Measurements from ENCODE around the gene PPAN. TPM values are rescaled to one million over a fixed set of nuclear protein-coding genes. Genes with fewer than 3 reads are reported as not detected.

PPAN gene
- total and polyA plus RNA-seq, 2 donors: 31.5 to 54.9 TPM

GRCh38 chr19:10141479-10141878 is 35.3 kb downstream of the PPAN start:
- H3K27ac ChIP-seq (ENCODE audit: low read depth in 1 of 2, low read length in 1 of 2): no peak overlapping the region
- peaks cover 0 to 10% of the 10 kb centered on the region in 2 donors for H3K4me1 ChIP-seq (ENCODE audit: control insufficient read depth in 2 of 2, insufficient read depth in 2 of 2, low read length in 2 of 2)
- H3K9me3 ChIP-seq (ENCODE audit: control insufficient read depth in 2 of 2, insufficient read depth in 1 of 2, low read length in 1 of 2): no peaks in the 10 kb centered on the region
- H3K4me3 ChIP-seq (ENCODE audit: low read length in 2 of 2): no peak overlapping the region
- no peak for DNase-seq (ENCODE audit: low read depth in 6 of 9, low spot score in 9 of 9)
- H3K36me3 ChIP-seq (ENCODE audit: control insufficient read depth in 2 of 2, insufficient read depth in 2 of 2, low read length in 1 of 2): peaks cover 95 to 98% of the 10 kb centered on the region in 2 donors
- WGBS: 98% methylated on average over 13 of the region's 13 CpGs
- no peaks in the 10 kb centered on the region for H3K27me3 ChIP-seq (ENCODE audit: control insufficient read depth in 2 of 2, insufficient read depth in 1 of 2, low read length in 1 of 2)

DNA sequence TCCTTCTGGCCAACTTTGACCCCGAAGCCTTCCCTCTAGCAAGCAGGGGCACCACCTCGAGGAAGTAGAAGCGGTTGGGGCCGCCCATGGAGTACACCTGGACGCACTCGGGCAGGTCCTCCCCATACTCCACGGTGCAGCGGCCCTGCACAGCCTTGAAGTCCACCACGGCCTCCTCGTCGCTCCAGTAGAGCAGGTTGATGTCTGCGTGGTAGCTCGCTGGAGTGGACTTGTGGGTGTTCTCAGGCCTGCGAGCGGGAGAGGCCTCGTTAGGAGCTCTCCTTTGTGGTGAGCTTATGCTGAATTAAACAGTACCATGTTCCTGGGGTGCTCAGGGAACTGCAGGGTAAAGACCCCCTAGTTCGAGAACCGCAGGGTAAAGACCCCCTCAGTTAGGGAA is 35.8 kb downstream of the PPAN start:
- no peak for DNase-seq (ENCODE audit: low read depth in 6 of 9, low spot score in 9 of 9)
- no peaks in the 10 kb centered on the region for H3K27me3 ChIP-seq (ENCODE audit: control insufficient read depth in 2 of 2, insufficient read depth in 1 of 2, low read length in 1 of 2)
- peaks cover 0 to 10% of the 10 kb centered on the region in 2 donors for H3K4me1 ChIP-seq (ENCODE audit: control insufficient read depth in 2 of 2, insufficient read depth in 2 of 2, low read length in 2 of 2)
- no peak overlapping the region for H3K27ac ChIP-seq (ENCODE audit: low read depth in 1 of 2, low read length in 1 of 2)
- H3K4me3 ChIP-seq (ENCODE audit: low read length in 2 of 2): no peak overlapping the region
- H3K36me3 ChIP-seq (ENCODE audit: control insufficient read depth in 2 of 2, insufficient read depth in 2 of 2, low read length in 1 of 2): peaks cover 95 to 98% of the 10 kb centered on the region in 2 donors
- 98% methylated on average over 18 of the region's 18 CpGs for WGBS
- no peaks in the 10 kb centered on the region for H3K9me3 ChIP-seq (ENCODE audit: control insufficient read depth in 2 of 2, insufficient read depth in 1 of 2, low read length in 1 of 2)

DNA sequence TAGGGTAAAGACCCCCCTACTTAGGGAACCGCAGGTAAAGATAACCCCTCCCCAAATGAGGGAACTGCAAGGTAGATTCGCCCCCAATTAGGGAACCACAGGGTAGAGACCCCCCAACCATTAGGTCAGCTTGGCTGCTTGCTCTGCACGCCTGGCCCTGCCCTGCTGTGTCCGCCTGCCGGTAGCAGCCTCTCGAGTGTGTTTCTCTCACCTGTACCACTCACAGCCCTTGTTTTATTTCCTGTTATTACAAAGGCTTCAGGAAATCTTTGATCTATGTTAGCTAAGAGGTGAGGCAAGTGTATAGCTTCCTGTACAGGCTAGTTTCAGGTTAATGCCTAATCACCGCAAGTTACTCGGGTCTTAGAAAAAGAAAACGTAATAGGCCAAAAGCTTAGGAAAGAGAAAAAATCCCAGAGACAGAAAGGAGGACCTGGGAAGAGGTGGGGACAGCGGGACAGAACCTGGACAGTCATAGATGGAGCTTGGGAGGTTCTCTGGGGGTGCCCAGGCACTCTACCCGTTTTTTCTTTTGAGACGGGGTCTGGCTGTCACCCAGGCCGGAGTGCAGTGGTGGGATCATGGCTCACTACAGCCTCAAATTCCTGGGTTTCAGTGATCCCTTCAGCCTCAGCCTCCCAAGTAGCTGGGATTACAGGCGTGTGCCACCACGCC is 36.7 kb downstream of the PPAN start:
- 88% methylated on average over 15 of the region's 15 CpGs for WGBS

GRCh38 chr19:10143681-10144080 is 37.5 kb downstream of the PPAN start:
- H3K27ac ChIP-seq (ENCODE audit: low read depth in 1 of 2, low read length in 1 of 2): no peak overlapping the region
- no peak for DNase-seq (ENCODE audit: low read depth in 6 of 9, low spot score in 9 of 9)
- H3K36me3 ChIP-seq (ENCODE audit: control insufficient read depth in 2 of 2, insufficient read depth in 2 of 2, low read length in 1 of 2): peaks cover 90 to 93% of the 10 kb centered on the region in 2 donors
- no peak overlapping the region for H3K4me3 ChIP-seq (ENCODE audit: low read length in 2 of 2)
- H3K27me3 ChIP-seq (ENCODE audit: control insufficient read depth in 2 of 2, insufficient read depth in 1 of 2, low read length in 1 of 2): no peaks in the 10 kb centered on the region
- no peaks in the 10 kb centered on the region for H3K9me3 ChIP-seq (ENCODE audit: control insufficient read depth in 2 of 2, insufficient read depth in 1 of 2, low read length in 1 of 2)
- WGBS: 96% methylated on average over 11 of the region's 11 CpGs
- H3K4me1 ChIP-seq (ENCODE audit: control insufficient read depth in 2 of 2, insufficient read depth in 2 of 2, low read length in 2 of 2): peaks cover 0 to 10% of the 10 kb centered on the region in 2 donors

More for the DNA sequence above, 36.7 kb downstream of the PPAN start:
- Histone ChIP-seq H3K27me3 (ENCODE audit: control insufficient read depth in 2 of 2, insufficient read depth in 1 of 2, low read length in 1 of 2) (no peaks in the 10 kb centered on the region), H3K27ac (ENCODE audit: low read depth in 1 of 2, low read length in 1 of 2) (peak overlapping the region; percentile 66 to 68), H3K4me1 (ENCODE audit: control insufficient read depth in 2 of 2, insufficient read depth in 2 of 2, low read length in 2 of 2) (peaks cover 0 to 10% of the 10 kb centered on the region in 2 donors), H3K4me3 (ENCODE audit: low read length in 2 of 2) (no peak overlapping the region), H3K36me3 (ENCODE audit: control insufficient read depth in 2 of 2, insufficient read depth in 2 of 2, low read length in 1 of 2) (peaks cover 95 to 97% of the 10 kb centered on the region in 2 donors), H3K9me3 (ENCODE audit: control insufficient read depth in 2 of 2, insufficient read depth in 1 of 2, low read length in 1 of 2) (no peaks in the 10 kb centered on the region)
- DNase-seq (ENCODE audit: low read depth in 6 of 9, low spot score in 9 of 9): peak in 3 of 9 donors; percentile 4 to 58 (median 16)

DNA sequence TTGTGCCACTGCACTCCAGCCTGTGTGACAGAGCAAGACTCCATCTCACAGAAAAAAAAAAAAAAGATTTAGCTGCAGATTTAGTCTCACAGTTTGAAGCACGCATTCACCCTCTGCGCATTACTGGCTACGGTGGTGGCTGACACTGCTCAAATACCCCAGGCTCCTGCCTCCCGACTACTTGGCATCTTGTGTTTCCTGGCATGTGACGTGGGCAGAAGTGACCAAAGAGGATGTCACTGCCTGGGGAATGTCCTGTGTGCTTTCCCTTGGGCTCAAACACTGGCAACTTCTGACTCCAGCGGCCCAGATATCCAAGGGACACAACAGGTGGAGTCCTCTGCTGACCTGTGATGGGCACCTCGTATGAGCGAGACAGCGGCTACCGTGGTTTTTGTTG is 38.2 kb downstream of the PPAN start:
- H3K36me3 ChIP-seq (ENCODE audit: control insufficient read depth in 2 of 2, insufficient read depth in 2 of 2, low read length in 1 of 2): peaks cover 88 to 93% of the 10 kb centered on the region in 2 donors
- H3K4me3 ChIP-seq (ENCODE audit: low read length in 2 of 2): no peak overlapping the region
- H3K9me3 ChIP-seq (ENCODE audit: control insufficient read depth in 2 of 2, insufficient read depth in 1 of 2, low read length in 1 of 2): no peaks in the 10 kb centered on the region
- 96% methylated on average over 10 of the region's 10 CpGs for WGBS
- no peaks in the 10 kb centered on the region for H3K27me3 ChIP-seq (ENCODE audit: control insufficient read depth in 2 of 2, insufficient read depth in 1 of 2, low read length in 1 of 2)
- peaks cover 0 to 10% of the 10 kb centered on the region in 2 donors for H3K4me1 ChIP-seq (ENCODE audit: control insufficient read depth in 2 of 2, insufficient read depth in 2 of 2, low read length in 2 of 2)
- no peak for DNase-seq (ENCODE audit: low read depth in 6 of 9, low spot score in 9 of 9)
- H3K27ac ChIP-seq (ENCODE audit: low read depth in 1 of 2, low read length in 1 of 2): no peak overlapping the region

DNA sequence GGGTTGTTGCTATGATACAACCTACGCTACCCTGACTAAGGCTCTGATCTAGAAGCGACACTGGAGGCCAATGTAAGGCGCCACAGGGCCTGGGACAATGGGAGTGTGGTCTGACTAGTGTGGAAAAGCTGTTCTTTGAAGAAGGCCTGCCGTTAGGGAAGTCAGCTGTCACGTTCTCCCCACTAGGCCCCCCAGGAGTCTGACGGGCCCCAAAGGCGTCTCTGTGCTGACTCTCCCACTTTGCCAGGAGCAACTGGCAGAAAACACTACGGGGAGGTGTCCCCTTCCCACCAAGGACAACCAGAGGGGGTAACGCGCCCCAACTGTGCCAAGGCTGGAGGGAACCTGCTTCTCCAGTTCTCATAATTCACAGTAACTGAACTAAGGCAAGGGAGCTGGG is 38.9 kb downstream of the PPAN start:
- no peak for DNase-seq (ENCODE audit: low read depth in 6 of 9, low spot score in 9 of 9)
- 97% methylated on average over 10 of the region's 10 CpGs for WGBS

DNA sequence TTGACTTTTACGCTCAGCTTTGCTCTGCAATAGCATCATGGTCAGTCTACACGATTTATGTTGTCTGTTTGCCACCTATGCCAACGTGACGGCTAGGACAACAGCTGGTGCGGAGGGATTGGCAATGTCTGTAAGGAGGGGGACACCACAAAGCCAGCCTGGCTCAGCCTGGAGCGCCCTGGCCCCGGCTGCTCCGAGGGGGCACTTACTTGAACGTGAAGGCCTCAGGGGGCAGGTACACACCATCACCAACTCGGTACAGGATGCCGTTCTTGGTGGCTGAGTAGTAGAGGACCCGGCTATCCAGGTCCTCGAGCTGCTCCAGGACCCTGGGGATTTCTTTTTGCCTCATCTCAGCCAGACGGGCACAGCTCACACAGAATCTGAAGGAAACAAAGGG is 40.0 kb downstream of the PPAN start:
- peaks cover 92 to 95% of the 10 kb centered on the region in 2 donors for H3K36me3 ChIP-seq (ENCODE audit: control insufficient read depth in 2 of 2, insufficient read depth in 2 of 2, low read length in 1 of 2)
- 98% methylated on average over 14 of the region's 14 CpGs for WGBS
- no peak for DNase-seq (ENCODE audit: low read depth in 6 of 9, low spot score in 9 of 9)
- no peaks in the 10 kb centered on the region for H3K9me3 ChIP-seq (ENCODE audit: control insufficient read depth in 2 of 2, insufficient read depth in 1 of 2, low read length in 1 of 2)
- no peak overlapping the region for H3K4me3 ChIP-seq (ENCODE audit: low read length in 2 of 2)
- peaks cover 0 to 10% of the 10 kb centered on the region in 2 donors for H3K4me1 ChIP-seq (ENCODE audit: control insufficient read depth in 2 of 2, insufficient read depth in 2 of 2, low read length in 2 of 2)
- no peaks in the 10 kb centered on the region for H3K27me3 ChIP-seq (ENCODE audit: control insufficient read depth in 2 of 2, insufficient read depth in 1 of 2, low read length in 1 of 2)
- no peak overlapping the region for H3K27ac ChIP-seq (ENCODE audit: low read depth in 1 of 2, low read length in 1 of 2)

More for the DNA sequence above, 38.9 kb downstream of the PPAN start:
- Histone ChIP-seq H3K4me3 (ENCODE audit: low read length in 2 of 2) (no peak overlapping the region), H3K36me3 (ENCODE audit: control insufficient read depth in 2 of 2, insufficient read depth in 2 of 2, low read length in 1 of 2) (peaks cover 88 to 93% of the 10 kb centered on the region in 2 donors), H3K9me3 (ENCODE audit: control insufficient read depth in 2 of 2, insufficient read depth in 1 of 2, low read length in 1 of 2) (no peaks in the 10 kb centered on the region), H3K27me3 (ENCODE audit: control insufficient read depth in 2 of 2, insufficient read depth in 1 of 2, low read length in 1 of 2) (no peaks in the 10 kb centered on the region), H3K27ac (ENCODE audit: low read depth in 1 of 2, low read length in 1 of 2) (no peak overlapping the region), H3K4me1 (ENCODE audit: control insufficient read depth in 2 of 2, insufficient read depth in 2 of 2, low read length in 2 of 2) (peaks cover 0 to 10% of the 10 kb centered on the region in 2 donors)

DNA sequence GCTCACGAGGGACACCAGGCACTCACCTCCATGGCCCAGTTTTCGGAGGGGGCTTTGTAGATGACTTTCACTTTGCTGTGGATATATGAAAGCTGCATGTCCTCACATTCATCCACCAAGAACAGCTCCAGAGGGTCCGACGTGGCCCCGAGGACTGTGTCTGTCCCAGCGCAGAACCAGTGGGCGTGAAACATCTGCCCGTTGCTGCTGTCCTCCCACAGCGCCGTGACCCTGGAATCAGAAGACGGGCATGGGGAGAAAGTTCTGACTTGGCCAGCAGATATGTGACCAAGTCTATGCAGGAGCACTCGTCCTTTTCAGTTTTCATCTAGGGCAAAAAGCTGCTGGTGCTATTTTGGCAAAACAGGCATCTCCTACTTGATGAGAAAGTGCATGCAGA is 43.3 kb downstream of the PPAN start:
- Histone ChIP-seq H3K36me3 (ENCODE audit: control insufficient read depth in 2 of 2, insufficient read depth in 2 of 2, low read length in 1 of 2) (peaks cover 87 to 92% of the 10 kb centered on the region in 2 donors), H3K27me3 (ENCODE audit: control insufficient read depth in 2 of 2, insufficient read depth in 1 of 2, low read length in 1 of 2) (no peaks in the 10 kb centered on the region), H3K4me3 (ENCODE audit: low read length in 2 of 2) (no peak overlapping the region), H3K9me3 (ENCODE audit: control insufficient read depth in 2 of 2, insufficient read depth in 1 of 2, low read length in 1 of 2) (no peaks in the 10 kb centered on the region), H3K4me1 (ENCODE audit: control insufficient read depth in 2 of 2, insufficient read depth in 2 of 2, low read length in 2 of 2) (no peaks in the 10 kb centered on the region), H3K27ac (ENCODE audit: low read depth in 1 of 2, low read length in 1 of 2) (no peak overlapping the region)
- WGBS: 98% methylated on average over 12 of the region's 12 CpGs
- DNase-seq (ENCODE audit: low read depth in 6 of 9, low spot score in 9 of 9): no peak

DNA sequence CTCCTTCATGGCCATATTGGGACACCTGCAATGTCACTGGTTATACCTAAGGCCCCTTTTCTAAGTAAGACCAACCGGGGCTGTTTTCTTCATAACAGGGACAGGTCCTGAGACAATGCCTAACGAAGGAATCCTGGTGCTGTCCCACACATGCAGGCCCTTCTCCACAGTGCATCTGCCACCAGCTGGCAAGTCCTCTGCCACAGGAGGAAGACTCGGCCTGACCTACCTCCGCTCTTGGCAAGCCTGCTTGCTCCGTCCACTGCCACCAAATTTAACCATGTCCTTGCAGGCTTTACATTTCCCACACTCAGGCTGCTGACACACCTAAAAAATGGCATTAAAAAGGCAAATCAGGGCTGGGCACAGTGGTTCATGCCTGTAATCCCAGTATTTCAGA is 45.4 kb downstream of the PPAN start:
- Histone ChIP-seq H3K4me3 (ENCODE audit: low read length in 2 of 2) (no peak overlapping the region), H3K4me1 (ENCODE audit: control insufficient read depth in 2 of 2, insufficient read depth in 2 of 2, low read length in 2 of 2) (no peaks in the 10 kb centered on the region), H3K36me3 (ENCODE audit: control insufficient read depth in 2 of 2, insufficient read depth in 2 of 2, low read length in 1 of 2) (peaks cover 87 to 92% of the 10 kb centered on the region in 2 donors), H3K9me3 (ENCODE audit: control insufficient read depth in 2 of 2, insufficient read depth in 1 of 2, low read length in 1 of 2) (no peaks in the 10 kb centered on the region), H3K27me3 (ENCODE audit: control insufficient read depth in 2 of 2, insufficient read depth in 1 of 2, low read length in 1 of 2) (no peaks in the 10 kb centered on the region), H3K27ac (ENCODE audit: low read depth in 1 of 2, low read length in 1 of 2) (no peak overlapping the region)
- no peak for DNase-seq (ENCODE audit: low read depth in 6 of 9, low spot score in 9 of 9)
- WGBS: over 99% methylated on average over 5 of the region's 5 CpGs
